Adrenal gland (tissue), 5 donors: Measurements from ENCODE around the gene PCCB.
"Not testable (repeated sequence)": the region's sequence is repeated elsewhere in the genome, so short reads cannot be mapped to it uniquely, and the experiment has no call there.

ENCODE experiments used
- POLR2A ChIP-seq, 2 donors: fragments of 450-650 bp; IDR thresholded peaks; one replicate each; pipeline ENCODE4 v1.6.1; 2017; ENCODE audit warnings: antibody characterized with exemption in 2 of 2, mild to moderate bottlenecking in 2 of 2, moderate library complexity in 1 of 2
- TF ChIP-seq, protein P1 (sequence below), 6 experiments: fragments of 450-650 bp in 4 of 6; fragments of 200-600 bp in 2 of 6; sonication (generic) in 1 of 6; IDR thresholded peaks; 1 replicate in 5 of 6; 2 replicates in 1 of 6; pipeline versions ENCODE4 v1.5.1 to v1.8.0; 2016 to 2021; ENCODE audit warnings: antibody characterized with exemption in 6 of 6, mild to moderate bottlenecking in 2 of 6, moderate library complexity in 1 of 6
- donor health status: DM: no; HTN: no; CAD: no.

GRCh38 chr3:136222746-136223145 lies 27.4 kb upstream of the PCCB start:
- not testable (repeated sequence) for TF ChIP-seq POLR2A (IDR thresholded peaks at IDR 0.05)
- TF ChIP-seq, protein P1, sequence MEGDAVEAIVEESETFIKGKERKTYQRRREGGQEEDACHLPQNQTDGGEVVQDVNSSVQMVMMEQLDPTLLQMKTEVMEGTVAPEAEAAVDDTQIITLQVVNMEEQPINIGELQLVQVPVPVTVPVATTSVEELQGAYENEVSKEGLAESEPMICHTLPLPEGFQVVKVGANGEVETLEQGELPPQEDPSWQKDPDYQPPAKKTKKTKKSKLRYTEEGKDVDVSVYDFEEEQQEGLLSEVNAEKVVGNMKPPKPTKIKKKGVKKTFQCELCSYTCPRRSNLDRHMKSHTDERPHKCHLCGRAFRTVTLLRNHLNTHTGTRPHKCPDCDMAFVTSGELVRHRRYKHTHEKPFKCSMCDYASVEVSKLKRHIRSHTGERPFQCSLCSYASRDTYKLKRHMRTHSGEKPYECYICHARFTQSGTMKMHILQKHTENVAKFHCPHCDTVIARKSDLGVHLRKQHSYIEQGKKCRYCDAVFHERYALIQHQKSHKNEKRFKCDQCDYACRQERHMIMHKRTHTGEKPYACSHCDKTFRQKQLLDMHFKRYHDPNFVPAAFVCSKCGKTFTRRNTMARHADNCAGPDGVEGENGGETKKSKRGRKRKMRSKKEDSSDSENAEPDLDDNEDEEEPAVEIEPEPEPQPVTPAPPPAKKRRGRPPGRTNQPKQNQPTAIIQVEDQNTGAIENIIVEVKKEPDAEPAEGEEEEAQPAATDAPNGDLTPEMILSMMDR (IDR thresholded peaks at IDR 0.05) = not testable (repeated sequence)
